ENCODE results near the gene KRT31.
"Not testable (repeated sequence)": the region's sequence is repeated elsewhere in the genome, so short reads cannot be mapped to it uniquely, and the experiment has no call there.

Gene KRT31

DNA sequence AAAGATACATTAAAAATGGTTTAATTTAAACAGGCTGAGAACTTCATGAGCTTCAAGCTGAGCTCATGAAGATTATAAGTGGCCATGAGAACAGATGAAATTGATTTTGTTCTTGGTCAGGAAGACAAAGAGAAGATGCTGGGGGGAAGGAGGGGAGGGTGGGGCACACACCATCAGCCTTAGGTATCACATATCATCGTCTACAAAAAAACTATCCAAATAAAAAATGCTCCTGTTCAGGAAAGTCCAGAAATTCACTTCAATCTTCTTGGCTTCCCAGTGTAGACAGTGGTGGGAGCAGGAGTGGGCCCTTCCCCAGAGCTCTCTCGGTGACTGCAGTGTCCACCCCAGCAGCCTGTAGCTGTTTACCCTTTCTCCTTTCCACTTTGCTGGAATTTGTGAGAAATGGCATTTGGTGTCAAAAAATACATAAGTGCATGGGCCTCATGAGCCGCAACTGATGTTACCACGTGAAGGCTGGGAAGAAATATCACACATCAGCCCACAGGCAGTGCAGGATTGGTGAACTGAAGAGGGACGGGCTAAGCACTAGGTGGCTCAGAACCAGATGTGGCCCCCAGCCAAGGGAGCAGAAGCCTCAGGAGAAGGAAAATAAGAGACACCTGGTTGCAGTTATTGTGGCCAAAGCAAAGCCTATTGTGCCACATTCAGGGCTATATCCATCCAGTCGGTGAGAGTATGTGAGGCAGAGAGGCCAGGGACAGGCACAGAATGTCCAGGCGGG, 20.9 kb upstream of the KRT31 start:
- no peak for DNase-seq (ENCODE audit: extremely low spot score, insufficient read length, low read depth)
- no peak for FAIRE-seq

DNA sequence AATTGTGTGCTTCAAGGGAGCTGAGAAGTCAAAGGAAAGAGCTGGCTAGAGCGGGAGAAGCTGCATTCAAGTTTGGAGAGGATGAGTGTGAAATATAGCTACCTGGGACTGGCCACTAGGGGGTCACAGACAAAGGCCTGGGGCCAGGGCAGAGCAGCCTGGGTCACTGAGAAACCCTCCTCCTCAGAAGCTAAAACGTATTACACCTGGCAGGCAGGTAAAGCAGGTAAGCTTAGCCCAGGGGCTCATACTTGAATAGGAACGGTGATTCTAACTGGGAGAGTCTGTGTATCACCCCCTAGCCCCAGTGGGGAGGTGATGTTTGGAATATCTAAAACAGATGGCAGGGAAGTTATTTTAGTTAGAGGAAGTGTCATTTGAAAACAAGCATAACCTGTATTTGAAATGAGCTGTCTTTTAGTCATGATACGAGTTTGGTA, 20.2 kb upstream of the KRT31 start:
- DNase-seq (ENCODE audit: extremely low spot score, insufficient read length, low read depth) (peak; percentile 15), FAIRE-seq (peak; percentile 45)

- FAIRE-seq: no peak
Measured at GRCh38 chr17:41417127-41417526, 19.7 kb upstream of the KRT31 start.

DNA sequence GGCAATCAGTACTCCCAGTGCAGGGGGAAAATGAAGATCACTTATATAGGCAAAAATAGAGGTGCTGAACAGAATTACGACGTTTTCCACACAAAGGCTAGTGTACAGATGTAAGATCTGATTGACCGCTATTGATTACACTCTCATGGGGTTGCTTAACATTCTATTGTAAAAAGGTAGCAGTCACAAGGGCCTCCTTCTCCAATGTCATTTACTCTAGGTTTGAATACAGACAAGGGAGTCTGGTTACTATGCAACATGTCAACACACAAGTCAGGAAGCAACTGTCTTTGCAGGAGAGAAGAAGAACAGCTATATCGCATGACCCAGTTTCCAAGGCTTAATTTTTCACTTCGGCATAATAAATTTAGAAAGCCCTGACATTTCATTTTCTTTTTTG, 19.1 kb upstream of the KRT31 start:
- DNase-seq (ENCODE audit: extremely low spot score, insufficient read length, low read depth) (no peak), FAIRE-seq (no peak)

More at GRCh38 chr17:41417127-41417526, 19.7 kb upstream of the KRT31 start:
- DNase-seq (ENCODE audit: extremely low spot score, insufficient read length, low read depth): no peak

GRCh38 chr17:41415833-41416335, 18.5 kb upstream of the KRT31 start:
- no peak for FAIRE-seq
- DNase-seq (ENCODE audit: extremely low spot score, insufficient read length, low read depth): no peak

DNA sequence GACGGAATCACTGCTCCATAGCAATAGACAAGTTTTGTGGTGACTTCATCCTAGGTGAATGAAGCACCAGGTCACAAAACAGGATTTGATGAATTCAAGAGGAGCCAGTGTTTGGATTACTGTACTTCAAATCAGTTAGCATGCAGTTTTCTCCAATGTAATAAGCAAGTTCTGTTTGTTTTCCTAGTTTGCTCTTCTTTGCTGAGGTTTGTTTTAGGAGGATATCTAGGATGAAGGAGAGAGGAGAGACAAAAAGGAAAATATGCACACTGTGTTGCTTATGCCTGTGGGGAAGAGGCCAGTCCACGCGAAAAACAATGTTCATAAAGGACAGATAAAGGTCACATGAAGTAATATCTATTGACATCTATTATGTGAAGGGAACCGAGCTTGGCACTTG, 18.0 kb upstream of the KRT31 start:
- DNase-seq (ENCODE audit: extremely low spot score, insufficient read length, low read depth) (no peak), FAIRE-seq (no peak)

- FAIRE-seq: no peak
- no peak for DNase-seq (ENCODE audit: extremely low spot score, insufficient read length, low read depth)
Measured at GRCh38 chr17:41413982-41414381, 16.6 kb upstream of the KRT31 start.

DNA sequence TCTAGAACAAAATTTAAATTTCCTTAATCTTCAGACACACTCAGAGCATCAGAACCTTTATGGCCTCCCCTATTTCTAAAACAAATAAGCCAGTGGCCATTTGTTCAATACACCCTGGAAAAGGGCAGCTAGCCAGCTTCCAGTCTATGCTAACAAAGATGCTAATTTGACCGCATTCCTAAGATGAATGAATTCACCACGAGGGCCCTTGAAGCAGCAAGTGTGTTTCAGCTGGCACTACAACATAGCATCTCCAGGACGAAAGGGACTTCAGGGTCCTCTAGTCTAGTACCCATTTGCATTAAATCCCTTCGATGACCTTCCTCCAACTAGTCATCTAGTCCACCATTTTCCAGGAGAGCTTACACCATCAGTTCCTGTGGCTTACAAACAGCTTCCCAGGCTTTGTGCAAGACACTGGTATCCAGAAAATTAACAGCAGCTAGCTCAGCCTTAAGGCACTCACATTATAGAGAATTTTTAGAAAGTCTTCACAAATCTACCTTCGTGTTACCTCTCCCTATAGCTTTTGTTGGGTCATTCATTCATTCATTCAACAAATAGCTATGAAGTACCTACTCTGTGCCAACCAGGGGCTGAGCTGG, 16.0 kb upstream of the KRT31 start:
- no peak for FAIRE-seq
- no peak for DNase-seq (ENCODE audit: extremely low spot score, insufficient read length, low read depth)

GRCh38 chr17:41411072-41411840, 13.8 kb upstream of the KRT31 start:
- no peak for DNase-seq (ENCODE audit: extremely low spot score, insufficient read length, low read depth)
- no peak for FAIRE-seq

- DNase-seq (ENCODE audit: extremely low spot score, insufficient read length, low read depth) (no peak), FAIRE-seq (no peak)
Measured at GRCh38 chr17:41407226-41407625, 9.8 kb upstream of the KRT31 start.

DNA sequence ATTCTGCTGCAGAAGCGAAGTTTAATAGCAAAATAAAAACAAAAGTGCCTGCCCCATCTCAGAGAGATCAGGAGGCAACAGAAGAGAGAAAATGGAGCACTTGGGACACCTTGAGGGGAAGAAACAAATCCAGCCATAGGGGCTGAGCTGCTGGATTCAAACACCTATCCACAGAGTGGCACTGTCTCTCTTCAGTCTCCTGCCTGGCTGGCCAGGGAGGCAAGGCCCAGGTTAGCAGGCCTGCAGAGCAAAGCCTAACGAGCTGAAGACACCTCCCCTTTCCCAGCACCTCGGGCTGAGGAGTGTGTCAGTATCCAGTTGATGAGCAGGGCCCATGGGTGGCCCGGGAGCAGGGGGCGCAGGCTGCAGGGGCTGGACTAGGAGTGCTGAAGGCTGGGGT, 8.8 kb upstream of the KRT31 start:
- DNase-seq (ENCODE audit: extremely low spot score, insufficient read length, low read depth): no peak
- no peak for FAIRE-seq

GRCh38 chr17:41404024-41404671, 6.7 kb upstream of the KRT31 start:
- no peak for DNase-seq (ENCODE audit: extremely low spot score, insufficient read length, low read depth)
- FAIRE-seq: no peak

DNA sequence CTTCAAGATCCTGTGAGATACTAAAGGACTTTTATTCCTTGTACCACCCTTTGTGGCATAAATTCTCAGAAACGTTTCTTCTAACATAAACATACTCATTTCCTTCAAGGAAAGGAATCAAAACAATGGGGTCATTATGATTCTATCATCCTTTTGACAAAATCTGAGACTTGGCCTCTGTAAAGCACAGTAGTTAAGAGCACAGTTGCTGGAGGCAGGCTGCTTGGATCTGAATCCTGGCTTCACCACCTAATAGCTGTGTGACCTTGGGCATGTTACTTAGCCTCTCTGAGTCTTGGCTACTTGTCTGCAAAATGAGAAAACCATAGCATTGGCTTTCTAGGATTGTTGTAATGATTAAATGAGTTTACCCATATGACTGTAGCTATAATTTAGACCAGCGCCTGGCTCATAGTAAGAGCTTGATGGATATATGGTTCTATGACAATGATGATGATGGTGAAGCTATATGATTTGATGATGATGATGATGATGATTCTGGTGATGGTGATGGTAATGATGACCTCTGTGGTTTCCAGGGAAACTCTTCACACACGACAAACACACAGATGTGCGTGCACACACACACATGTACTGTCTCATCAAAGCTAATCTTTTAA, 6.1 kb upstream of the KRT31 start:
- FAIRE-seq: no peak
- no peak for DNase-seq (ENCODE audit: extremely low spot score, insufficient read length, low read depth)

DNA sequence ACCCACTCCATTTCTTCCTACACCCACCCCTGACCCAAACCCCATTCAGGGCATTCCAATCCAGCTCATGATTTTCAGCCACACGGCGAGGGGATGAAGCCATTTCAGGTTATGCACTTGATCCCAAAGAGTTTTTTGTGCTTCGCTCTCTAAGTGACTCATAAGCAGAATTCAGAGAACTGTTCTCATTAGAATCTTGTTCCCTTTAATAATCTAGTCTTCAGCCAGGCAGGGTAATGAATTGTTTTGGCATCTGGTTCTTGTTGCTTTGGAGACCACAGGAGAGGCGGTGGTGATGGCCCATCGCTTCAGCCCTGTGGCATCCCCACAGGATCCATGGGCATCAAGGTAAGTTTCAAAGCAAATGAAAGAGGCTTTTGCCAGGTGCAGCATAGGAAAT, 4.8 kb upstream of the KRT31 start:
- FAIRE-seq: no peak
- DNase-seq (ENCODE audit: extremely low spot score, insufficient read length, low read depth): no peak

DNA sequence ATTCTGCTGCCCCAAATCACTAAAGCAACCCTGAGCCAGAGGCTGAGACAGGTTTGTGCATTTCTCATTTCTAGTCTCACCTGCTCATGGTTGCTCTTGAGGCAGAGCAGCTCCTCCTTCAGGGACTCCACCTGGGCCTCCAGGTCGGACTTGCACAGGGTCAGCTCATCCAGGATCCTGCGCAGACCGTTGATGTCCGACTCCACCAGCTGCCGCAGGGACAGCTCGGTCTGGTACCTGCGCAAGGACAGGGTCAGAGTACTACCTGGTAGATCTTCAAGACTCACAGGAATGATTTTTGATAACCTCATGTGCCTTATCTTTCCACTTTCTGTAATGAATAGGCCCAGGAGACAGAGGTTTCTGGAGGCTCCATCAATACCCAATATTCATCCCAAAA, 1.1 kb downstream of the KRT31 start:
- no peak for FAIRE-seq
- DNase-seq (ENCODE audit: extremely low spot score, insufficient read length, low read depth): no peak

DNA sequence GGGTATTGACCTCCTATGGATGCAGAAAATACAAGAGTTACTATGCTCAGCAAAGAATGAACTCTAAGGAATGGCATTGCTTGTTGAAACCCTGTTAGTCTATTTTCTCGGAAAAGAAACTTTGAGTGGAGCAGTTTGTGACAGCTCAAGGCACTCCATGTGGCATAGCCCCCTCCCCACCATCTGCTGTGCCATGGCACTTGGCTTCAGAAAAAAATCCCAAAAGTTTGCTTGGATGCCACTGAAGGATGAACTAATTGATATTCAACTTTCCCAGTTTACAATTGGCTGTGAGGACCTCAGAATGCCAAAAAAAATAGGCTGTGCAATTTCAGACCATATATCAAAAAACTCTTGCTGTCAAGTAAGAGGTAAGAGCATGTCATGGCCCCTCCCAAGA, 1.8 kb downstream of the KRT31 start:
- DNase-seq (ENCODE audit: extremely low spot score, insufficient read length, low read depth): no peak
- FAIRE-seq: no peak

DNA sequence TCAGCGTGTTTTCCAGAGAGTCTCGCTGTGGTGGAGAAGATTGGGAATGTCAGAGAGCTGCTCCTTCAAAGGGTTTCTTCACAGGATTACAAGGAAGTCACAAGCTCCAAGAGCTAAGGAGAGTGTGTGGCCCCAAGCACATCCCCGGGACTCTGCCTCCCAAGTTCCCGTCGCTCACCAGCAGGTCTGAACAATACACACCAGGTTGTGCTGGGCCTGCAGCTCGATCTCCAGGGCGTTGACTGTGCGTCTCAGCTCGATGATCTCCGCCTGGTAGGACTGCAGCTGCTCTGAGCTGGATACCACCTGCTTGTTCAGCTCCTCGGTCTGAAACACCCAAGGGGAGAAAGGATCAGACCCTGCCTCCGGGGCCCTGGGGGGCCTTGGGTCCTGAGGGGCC, 2.4 kb downstream of the KRT31 start:
- not testable (repeated sequence) for DNase-seq (ENCODE audit: extremely low spot score, insufficient read length, low read depth); FAIRE-seq

DNA sequence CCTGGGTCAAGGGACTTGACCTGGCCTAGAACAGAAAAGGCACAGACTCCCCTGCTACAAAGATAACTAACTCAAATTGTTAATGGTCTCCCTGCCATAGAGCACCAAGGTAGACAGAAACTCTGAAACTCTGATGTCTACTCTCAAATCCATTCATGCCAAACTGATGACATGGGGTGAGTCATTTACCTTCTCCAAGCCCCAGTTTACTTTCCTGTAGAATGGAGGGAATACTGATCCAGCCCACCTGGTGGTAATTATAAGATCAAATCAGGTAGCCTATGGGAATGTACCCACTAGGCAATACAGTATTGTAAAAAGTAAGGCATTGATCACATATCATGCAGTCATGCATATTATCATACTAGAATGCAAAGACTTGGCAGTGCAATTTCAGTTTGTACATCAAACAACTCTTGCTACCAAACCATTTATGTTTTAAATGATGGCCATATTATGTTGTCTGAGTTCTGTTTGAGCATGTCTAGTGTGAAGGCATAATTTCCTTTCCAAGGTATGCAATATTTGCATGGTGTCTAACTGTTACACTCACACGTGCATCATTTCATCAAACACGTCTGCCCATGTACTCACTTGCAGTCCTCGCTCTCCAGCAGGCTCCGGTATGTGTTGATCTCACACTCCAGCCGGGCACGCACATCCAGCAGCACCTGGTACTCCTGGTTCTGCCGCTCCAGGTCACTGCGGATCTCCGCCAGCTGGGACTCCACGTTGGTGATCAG, 3.0 kb downstream of the KRT31 start:
- DNase-seq (ENCODE audit: extremely low spot score, insufficient read length, low read depth) (no peak), FAIRE-seq (no peak)

DNA sequence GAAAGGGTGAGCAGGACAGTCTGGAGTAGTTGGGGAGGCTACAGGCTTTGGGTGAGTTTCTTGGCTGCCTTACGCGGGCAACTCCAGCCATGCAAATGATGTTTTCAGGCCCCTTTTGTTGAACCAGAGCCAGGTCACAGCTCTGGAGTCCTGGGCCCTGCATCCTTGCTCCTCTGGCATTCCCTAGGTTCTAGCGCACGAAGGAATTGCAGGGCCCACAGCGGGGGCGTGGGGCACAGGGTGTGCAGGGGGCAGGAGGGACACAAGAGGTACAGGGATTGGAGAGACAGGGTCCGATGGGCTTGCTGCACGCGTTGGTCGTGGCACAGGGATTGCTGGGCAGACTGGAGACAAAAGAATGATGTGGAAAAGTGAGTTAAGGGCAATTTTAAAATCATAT, 3.6 kb downstream of the KRT31 start:
- DNase-seq (ENCODE audit: extremely low spot score, insufficient read length, low read depth): no peak
- FAIRE-seq: no peak

Measured in GM18507 (cell line).